GM12801 (cell line): ENCODE data around the gene TEX19.

ENCODE experiments used
- TF ChIP-seq, protein P1 (sequence below): IDR thresholded peaks from one replicate; pipeline ENCODE4 v1.5.1; 2011; ENCODE audit warnings: control low read depth; ENCODE audit not compliant: insufficient read length; ENCODE audit errors: extremely low read depth

The TEX19 gene

DNA sequence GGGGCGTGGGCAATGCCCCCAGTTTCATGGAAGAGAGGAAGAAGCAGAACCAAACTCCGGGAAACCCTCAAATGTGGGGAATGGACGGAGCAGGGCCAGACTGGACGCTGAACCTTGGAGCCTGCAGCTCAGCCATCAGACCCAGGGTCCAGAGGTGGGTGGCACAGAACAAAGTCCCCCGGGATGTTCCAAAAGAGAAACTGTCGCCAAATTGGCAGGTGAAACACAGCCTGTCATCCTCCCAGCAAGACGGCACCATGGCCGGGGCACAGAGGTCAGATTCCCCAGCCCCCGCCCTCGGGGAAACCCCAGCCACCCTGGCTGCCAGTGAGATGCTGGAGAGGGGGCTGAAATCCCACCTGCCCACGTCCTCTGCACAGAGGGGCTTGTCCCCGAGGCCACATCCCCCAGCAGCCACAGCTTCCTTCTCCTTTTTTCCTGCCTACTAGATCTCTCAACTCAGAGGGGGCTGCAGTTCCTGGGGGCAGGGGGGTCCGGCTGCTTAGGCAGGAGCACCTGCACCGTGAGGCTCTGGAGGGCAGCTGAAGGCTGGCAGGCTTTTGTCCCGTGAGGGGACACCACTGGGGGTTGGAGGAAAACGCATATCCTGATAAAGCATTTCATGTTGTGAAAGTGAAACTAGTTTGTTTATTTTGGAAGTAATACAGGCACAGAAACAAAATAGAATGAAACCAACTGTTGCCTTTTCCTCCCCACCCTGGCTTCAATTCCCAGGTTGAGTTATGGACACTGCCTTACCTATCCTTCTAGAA lies 24.2 kb upstream of the TEX19 start:
- TF ChIP-seq, protein P1, sequence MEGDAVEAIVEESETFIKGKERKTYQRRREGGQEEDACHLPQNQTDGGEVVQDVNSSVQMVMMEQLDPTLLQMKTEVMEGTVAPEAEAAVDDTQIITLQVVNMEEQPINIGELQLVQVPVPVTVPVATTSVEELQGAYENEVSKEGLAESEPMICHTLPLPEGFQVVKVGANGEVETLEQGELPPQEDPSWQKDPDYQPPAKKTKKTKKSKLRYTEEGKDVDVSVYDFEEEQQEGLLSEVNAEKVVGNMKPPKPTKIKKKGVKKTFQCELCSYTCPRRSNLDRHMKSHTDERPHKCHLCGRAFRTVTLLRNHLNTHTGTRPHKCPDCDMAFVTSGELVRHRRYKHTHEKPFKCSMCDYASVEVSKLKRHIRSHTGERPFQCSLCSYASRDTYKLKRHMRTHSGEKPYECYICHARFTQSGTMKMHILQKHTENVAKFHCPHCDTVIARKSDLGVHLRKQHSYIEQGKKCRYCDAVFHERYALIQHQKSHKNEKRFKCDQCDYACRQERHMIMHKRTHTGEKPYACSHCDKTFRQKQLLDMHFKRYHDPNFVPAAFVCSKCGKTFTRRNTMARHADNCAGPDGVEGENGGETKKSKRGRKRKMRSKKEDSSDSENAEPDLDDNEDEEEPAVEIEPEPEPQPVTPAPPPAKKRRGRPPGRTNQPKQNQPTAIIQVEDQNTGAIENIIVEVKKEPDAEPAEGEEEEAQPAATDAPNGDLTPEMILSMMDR = no peak

DNA sequence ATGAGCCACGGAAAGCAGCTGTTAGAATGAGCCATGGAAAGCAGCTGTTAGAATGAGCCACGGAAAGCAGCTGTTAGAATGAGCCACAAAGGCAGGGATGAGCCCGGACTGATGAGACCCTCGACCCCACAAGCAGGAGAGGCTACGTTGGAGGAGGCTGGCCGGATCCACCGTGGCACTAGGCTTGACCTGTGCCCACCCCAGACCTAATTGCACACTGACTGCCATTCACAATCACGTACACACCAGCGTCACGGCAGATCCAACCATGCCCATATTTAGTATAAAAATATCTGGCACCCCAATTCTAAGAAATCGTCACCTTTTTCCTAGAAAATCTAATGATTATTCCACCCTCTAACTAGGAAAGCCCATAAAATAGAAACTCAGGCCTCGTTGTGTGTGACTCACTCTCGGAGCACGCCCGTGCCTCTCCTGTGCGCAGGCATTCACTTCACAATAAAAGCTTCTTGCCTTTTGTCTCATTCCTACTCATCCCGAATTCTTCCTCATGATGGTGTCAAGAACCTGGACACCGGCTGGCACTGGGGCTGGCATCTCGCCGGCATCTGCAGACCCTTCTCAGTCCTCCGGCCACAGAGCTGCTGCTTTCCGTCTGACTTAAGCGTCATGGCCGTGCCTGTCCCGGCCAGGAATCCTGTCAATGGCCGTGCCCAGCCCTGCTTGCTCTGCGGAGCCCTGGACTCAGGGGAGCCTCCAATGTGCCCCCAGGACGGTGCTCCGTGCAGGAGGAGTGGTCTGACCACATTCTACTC lies 20.0 kb upstream of the TEX19 start:
- TF ChIP-seq, protein P1 = no peak

DNA sequence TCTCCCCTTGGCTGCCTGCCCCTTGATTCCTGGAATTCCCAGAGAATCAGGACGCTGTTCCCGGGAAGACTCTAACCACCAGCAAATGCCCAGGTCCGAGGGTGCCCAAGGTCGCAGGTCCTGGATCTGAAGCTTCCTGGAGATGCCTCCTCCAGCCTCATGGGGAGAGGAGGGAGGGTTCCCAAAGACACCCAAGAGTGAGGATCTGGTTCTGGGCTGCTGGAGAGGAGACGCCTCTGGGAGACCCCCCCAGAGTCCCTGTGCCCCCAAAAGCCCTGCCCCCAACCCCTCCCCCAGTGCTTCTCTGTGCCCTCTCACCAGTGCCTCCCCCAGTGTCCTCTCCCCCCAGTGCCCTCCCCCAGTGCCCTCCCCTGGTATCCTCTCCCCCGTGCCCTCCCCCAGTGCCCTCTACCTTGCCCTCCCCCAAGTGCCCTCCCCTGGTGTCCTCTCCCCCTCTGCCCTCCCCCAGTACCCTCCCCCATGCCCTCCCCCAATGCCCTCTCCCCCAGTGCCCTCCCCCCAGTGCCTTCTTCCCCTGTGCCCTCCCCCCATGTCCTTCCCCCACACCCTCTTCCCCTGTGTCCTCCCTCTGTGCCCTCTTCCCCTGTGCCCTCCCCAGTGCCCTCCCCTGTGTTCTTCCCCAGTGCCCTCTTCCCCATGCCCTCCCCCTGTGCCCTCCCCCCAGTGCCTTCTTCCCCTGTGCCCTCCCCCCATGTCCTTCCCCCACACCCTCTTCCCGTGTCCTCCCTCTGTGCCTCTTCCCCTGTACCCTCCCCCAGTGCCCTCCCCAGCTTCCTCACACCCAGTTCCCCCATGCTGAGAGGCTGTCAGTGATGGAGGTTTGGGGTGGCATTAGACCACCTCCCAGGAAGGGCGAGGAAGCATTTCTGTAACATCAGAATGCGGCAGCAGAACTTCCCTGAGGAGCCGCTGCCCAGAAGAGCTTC lies 19.1 kb upstream of the TEX19 start:
- TF ChIP-seq, protein P1 = no peak

DNA sequence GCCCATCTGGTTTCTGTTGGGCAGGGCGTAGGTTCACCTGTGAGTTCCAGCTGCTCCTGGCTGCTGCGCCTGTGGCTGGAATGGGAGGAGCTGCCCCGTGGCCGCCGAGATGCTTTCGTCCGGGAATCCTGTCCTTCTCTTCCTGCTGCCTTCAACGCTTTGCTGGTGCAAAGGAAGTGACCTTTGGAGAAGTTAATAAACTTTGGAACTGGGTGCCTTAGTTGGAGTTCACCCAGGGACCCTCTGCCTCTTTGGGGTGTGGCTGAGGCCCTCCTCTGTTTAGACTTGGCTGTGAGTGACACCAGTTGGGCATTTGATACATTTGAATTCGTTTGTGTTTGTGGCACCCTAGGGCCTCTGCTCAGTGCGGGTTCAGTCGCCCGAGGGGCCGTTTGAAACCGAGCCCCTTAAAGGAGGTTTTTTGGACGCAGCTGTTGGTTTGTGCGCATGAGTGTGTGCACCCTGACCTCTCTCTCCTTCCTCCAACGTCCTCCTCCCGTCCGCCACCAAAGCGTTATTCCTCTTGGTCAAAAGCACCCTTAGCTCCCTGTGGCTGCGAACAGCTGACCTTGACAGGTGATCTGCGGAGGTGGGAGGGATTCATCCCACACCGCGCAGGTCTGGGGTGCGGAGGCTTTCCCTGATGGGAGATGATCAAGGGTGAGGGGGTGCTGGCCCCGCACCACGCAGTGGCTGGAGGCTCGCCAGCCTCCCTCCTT lies 16.5 kb upstream of the TEX19 start:
- TF ChIP-seq, protein P1 = no peak

DNA sequence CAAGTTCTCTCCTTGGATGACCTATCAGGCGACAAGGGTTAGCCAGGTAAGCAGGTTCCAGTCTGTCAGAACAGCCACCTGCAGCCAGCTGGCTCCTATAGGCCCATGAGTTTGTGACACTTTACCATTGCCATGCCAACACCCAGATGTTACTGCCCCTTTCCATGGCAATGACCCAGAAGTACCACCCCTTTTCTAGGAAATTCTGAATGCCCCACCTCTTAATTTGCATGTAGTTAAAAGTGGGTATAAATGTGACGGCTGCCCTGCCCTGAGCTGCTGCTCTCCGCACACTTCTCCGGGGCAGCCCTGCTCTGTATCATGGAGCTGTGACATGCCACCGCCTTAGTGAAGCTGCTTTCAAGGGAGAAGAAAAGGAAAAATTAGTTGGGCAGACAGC lies 15.5 kb upstream of the TEX19 start:
- TF ChIP-seq, protein P1 = no peak

DNA sequence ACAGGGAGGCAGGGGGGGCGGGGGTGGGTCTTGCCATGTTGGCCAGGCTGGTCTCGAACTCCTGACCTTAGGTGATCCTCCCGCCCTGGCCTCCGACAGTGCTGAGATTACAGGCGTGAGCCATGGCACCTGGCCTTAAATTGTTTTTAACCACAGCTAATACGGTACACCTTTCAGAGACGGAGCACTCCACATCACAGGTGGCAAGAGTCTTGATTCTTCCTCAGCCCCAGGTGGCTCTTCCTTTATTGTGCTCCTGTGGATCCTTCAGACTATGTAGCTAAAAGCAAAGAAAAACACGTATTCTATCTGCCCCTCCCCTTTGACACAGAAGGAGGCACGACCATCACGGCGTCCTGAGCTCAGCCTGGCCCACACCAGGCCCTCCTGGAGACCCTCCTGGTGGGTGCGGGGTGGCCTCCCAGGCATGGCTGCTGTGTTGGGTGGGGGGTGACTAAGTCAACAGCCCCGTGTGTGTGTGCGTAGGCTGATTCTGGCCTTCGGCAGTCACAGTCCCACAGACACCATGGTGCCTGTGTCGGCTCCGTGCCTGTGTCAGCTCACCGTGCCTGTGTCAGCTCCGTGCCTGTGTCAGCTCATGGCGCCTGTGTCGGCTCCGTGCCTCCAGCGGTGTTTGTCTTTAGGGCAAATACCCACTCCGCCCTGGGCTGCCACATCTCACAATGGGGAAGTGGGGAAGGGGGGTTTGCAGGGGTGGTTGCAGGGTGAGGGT lies 14.7 kb upstream of the TEX19 start:
- TF ChIP-seq, protein P1 = no peak
